ENCODE measurements around the gene SLC9A9.
"Not testable (repeated sequence)": the region's sequence is repeated elsewhere in the genome, so short reads cannot be mapped to it uniquely, and the experiment has no call there.

The SLC9A9 gene

GRCh38 chr3:143306407-143306806 lies 541.9 kb downstream of the SLC9A9 start:
- no peak for DNase-seq

- no peak for DNase-seq
Observed at GRCh38 chr3:143302638-143303171, 545.6 kb downstream of the SLC9A9 start.

GRCh38 chr3:143301031-143301901 lies 547.0 kb downstream of the SLC9A9 start:
- DNase-seq, result no peak

GRCh38 chr3:143298886-143299535 lies 549.3 kb downstream of the SLC9A9 start:
- no peak for DNase-seq

GRCh38 chr3:143298380-143298779 lies 549.9 kb downstream of the SLC9A9 start:
- no peak for DNase-seq

- DNase-seq, result no peak
Observed at GRCh38 chr3:143295201-143296080, 552.8 kb downstream of the SLC9A9 start.

GRCh38 chr3:143294188-143294587 lies 554.1 kb downstream of the SLC9A9 start:
- DNase-seq, result no peak

- DNase-seq, result no peak
Observed at GRCh38 chr3:143291836-143292447, 556.3 kb downstream of the SLC9A9 start.

GRCh38 chr3:143288944-143289343 lies 559.3 kb downstream of the SLC9A9 start:
- DNase-seq, result no peak

GRCh38 chr3:143287403-143287802 lies 560.9 kb downstream of the SLC9A9 start:
- no peak for DNase-seq

- no peak for DNase-seq
Observed at GRCh38 chr3:143286392-143287010, 561.8 kb downstream of the SLC9A9 start.

GRCh38 chr3:143283432-143284128 lies 564.7 kb downstream of the SLC9A9 start:
- DNase-seq, result peak; percentile 32

GRCh38 chr3:143280984-143281383 lies 567.3 kb downstream of the SLC9A9 start:
- no peak for DNase-seq

- DNase-seq, result not testable (repeated sequence)
Observed at GRCh38 chr3:143279567-143279966, 568.7 kb downstream of the SLC9A9 start.

- no peak for DNase-seq
Observed at GRCh38 chr3:143278721-143279120, 569.5 kb downstream of the SLC9A9 start.

GRCh38 chr3:143277531-143277930 lies 570.7 kb downstream of the SLC9A9 start:
- DNase-seq, result no peak

- no peak for DNase-seq
Observed at GRCh38 chr3:143276592-143276991, 571.7 kb downstream of the SLC9A9 start.

- no peak for DNase-seq
Observed at GRCh38 chr3:143273975-143274690, 574.1 kb downstream of the SLC9A9 start.

- no peak for DNase-seq
Observed at GRCh38 chr3:143271136-143271535, 577.1 kb downstream of the SLC9A9 start.

- DNase-seq, result no peak
Observed at GRCh38 chr3:143269741-143270140, 578.5 kb downstream of the SLC9A9 start.

GRCh38 chr3:143267989-143268388 lies 580.3 kb downstream of the SLC9A9 start:
- no peak for DNase-seq

Measured in activated CD4-positive, alpha-beta T cell treated with anti-CD3 and anti-CD28 coated beads for 48 hours (primary cell).